Peyer's patch (tissue), 4 donors: ENCODE results near the gene CNTNAP5.

Experiments
- CTCF ChIP-seq, 6 experiments: fragments of 450-650 bp in 4 of 6; fragments of 200-600 bp in 2 of 6; sonication (generic) in 1 of 6; IDR thresholded peaks; one replicate each; pipeline ENCODE4 v1.5.1; 2017 to 2019; ENCODE audit warnings: antibody characterized with exemption in 6 of 6, mild to moderate bottlenecking in 3 of 6, moderate library complexity in 1 of 6
- POLR2A ChIP-seq, 2 donors: fragments of 450-650 bp; IDR thresholded peaks; one replicate each; pipeline ENCODE4 v1.5.1; 2017; ENCODE audit warnings: antibody characterized with exemption in 2 of 2, mild to moderate bottlenecking in 2 of 2, moderate library complexity in 2 of 2

GRCh38 chr2:124692707-124693106 is 667.6 kb downstream of the CNTNAP5 start:
- TF ChIP-seq POLR2A (IDR thresholded peaks at IDR 0.05) (no peak), CTCF (IDR thresholded peaks at IDR 0.05) (no peak)
